ENCODE results near the gene CCDC88C. TPM values are rescaled to one million over a fixed set of nuclear protein-coding genes. Genes with fewer than 3 reads are reported as not detected.

The CCDC88C gene
- total RNA-seq, 1 experiment from 2014 or later: 21.3 TPM

DNA sequence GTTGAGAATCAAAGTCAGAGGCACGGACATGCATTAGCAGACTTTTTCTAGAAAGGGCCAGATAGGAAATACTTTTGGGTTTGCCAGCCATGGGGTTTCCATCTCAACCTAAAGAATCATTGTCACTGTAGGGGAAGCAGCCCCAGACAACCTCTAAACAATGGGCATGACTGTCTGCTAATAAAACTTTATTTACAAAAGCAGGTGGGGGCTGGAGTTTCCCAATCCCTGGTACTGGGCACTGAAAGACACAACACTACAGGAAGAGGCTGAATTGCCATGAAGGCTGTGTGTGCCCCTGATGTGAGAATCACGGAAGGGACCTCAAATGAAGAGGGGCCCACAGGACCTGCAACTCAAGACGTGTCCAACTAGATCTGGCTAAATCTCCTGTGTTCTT is 111.1 kb downstream of the CCDC88C start:
- POLR2A ChIA-PET: no interaction called here

DNA sequence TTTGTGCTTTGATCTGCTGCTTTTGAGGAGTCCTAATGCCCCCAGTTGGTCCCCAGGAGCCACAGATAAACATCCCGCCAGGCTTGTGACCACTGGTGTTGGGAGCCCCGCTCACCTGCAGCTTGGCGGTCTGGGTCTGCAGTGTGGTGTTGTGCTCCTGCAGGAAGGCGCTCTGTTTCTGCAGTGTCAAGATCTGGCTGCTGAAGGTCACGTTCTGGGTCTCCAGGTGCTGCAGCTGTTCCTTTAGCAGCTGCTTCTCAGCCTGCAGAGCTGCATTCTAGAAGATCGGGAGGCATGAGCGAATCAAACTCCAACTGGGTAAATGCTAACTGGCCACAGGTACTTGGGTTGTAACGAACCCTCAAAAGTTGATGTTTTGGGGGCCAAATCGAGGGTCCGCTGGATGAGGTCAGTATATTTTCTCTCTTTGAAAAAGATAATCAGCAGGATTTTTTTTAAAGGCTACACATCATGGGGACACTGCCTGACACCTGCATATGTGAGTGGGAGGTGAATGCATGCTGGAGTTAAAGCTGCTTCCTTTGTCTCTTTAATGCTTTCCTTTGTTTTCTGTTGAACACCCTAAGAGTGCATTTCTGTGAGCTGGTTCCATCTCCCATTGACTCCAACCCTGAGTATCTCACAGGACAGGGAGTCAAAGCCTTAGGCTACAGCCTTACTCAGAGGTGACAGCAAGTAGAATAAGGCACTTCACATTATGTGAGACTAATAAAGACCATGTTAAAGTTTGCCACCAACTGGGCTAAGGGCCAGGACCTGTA is 111.8 kb downstream of the CCDC88C start:
- no peak overlapping the region for H3K27ac ChIP-seq (ENCODE audit: low read length)

More for the DNA sequence above, 111.1 kb downstream of the CCDC88C start:
- DNase-seq (ENCODE audit: low read depth, low spot score): no peak
- in situ Hi-C loops (cut with HindIII; ENCODE audit: low pct_unique_long_range_greater_than_20kb, low sequenced_read_pairs): no loop called here
- no peaks in the 10 kb centered on the region for H3K27me3 ChIP-seq (ENCODE audit: control insufficient read depth, insufficient read depth, low read length)
- H3K27ac ChIP-seq (ENCODE audit: low read length): no peak overlapping the region
- CTCF ChIA-PET: no interaction called here
- no peaks in the 10 kb centered on the region for H3K9me3 ChIP-seq (ENCODE audit: control insufficient read depth, insufficient read depth, low read depth, low read length)
- TF ChIP-seq POLR2AphosphoS5 (IDR thresholded peaks at IDR 0.05; ENCODE audit: low read depth, low read length) (no peak), TCF7L2 (IDR thresholded peaks at IDR 0.05; ENCODE audit: low read depth, low read length) (no peak), SIN3A (IDR thresholded peaks at IDR 0.05; ENCODE audit: borderline replicate concordance, insufficient read depth, low read depth, low read length) (no peak)
- TF ChIP-seq, protein P1, sequence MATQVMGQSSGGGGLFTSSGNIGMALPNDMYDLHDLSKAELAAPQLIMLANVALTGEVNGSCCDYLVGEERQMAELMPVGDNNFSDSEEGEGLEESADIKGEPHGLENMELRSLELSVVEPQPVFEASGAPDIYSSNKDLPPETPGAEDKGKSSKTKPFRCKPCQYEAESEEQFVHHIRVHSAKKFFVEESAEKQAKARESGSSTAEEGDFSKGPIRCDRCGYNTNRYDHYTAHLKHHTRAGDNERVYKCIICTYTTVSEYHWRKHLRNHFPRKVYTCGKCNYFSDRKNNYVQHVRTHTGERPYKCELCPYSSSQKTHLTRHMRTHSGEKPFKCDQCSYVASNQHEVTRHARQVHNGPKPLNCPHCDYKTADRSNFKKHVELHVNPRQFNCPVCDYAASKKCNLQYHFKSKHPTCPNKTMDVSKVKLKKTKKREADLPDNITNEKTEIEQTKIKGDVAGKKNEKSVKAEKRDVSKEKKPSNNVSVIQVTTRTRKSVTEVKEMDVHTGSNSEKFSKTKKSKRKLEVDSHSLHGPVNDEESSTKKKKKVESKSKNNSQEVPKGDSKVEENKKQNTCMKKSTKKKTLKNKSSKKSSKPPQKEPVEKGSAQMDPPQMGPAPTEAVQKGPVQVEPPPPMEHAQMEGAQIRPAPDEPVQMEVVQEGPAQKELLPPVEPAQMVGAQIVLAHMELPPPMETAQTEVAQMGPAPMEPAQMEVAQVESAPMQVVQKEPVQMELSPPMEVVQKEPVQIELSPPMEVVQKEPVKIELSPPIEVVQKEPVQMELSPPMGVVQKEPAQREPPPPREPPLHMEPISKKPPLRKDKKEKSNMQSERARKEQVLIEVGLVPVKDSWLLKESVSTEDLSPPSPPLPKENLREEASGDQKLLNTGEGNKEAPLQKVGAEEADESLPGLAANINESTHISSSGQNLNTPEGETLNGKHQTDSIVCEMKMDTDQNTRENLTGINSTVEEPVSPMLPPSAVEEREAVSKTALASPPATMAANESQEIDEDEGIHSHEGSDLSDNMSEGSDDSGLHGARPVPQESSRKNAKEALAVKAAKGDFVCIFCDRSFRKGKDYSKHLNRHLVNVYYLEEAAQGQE (IDR thresholded peaks at IDR 0.05; ENCODE audit: insufficient read depth in 1 of 2, low read depth in 2 of 2, low read length in 1 of 2): no peak
- TF ChIP-seq, protein P2, sequence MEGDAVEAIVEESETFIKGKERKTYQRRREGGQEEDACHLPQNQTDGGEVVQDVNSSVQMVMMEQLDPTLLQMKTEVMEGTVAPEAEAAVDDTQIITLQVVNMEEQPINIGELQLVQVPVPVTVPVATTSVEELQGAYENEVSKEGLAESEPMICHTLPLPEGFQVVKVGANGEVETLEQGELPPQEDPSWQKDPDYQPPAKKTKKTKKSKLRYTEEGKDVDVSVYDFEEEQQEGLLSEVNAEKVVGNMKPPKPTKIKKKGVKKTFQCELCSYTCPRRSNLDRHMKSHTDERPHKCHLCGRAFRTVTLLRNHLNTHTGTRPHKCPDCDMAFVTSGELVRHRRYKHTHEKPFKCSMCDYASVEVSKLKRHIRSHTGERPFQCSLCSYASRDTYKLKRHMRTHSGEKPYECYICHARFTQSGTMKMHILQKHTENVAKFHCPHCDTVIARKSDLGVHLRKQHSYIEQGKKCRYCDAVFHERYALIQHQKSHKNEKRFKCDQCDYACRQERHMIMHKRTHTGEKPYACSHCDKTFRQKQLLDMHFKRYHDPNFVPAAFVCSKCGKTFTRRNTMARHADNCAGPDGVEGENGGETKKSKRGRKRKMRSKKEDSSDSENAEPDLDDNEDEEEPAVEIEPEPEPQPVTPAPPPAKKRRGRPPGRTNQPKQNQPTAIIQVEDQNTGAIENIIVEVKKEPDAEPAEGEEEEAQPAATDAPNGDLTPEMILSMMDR (IDR thresholded peaks at IDR 0.05): no peak
- H3K4me3 ChIP-seq (ENCODE audit: low read depth in 2 of 2, low read length in 2 of 2): no peak overlapping the region
- intact Hi-C loops (cut with micrococcal nuclease; ENCODE audit: unreplicated experiment): no loop called here
- no peaks in the 10 kb centered on the region for H3K4me1 ChIP-seq (ENCODE audit: control insufficient read depth, insufficient read depth, low read length)
- no peak for ATAC-seq
- no TSS peak for BruUV-seq (replicated peaks)
- H3K36me3 ChIP-seq (ENCODE audit: control insufficient read depth, insufficient read depth, low read length): no peaks in the 10 kb centered on the region; the same call in 1 of the 2 replicates

More for the DNA sequence above, 111.8 kb downstream of the CCDC88C start:
- DNase-seq (ENCODE audit: low read depth, low spot score) (no peak), ATAC-seq (no peak)
- H3K4me3 ChIP-seq (ENCODE audit: low read depth in 2 of 2, low read length in 2 of 2): no peak overlapping the region
- POLR2A ChIA-PET: interaction anchor here (0.6 kb wide), 1 partner anchor 113 kb away, joined by 3 read pairs; no protein-coding TSS in a partner anchor
- TF ChIP-seq SIN3A (IDR thresholded peaks at IDR 0.05; ENCODE audit: borderline replicate concordance, insufficient read depth, low read depth, low read length) (no peak), TCF7L2 (IDR thresholded peaks at IDR 0.05; ENCODE audit: low read depth, low read length) (no peak), POLR2AphosphoS5 (IDR thresholded peaks at IDR 0.05; ENCODE audit: low read depth, low read length) (no peak)
- TF ChIP-seq, protein P2 (IDR thresholded peaks at IDR 0.05): no peak
- TF ChIP-seq, protein P1 (IDR thresholded peaks at IDR 0.05; ENCODE audit: insufficient read depth in 1 of 2, low read depth in 2 of 2, low read length in 1 of 2): no peak
- no peaks in the 10 kb centered on the region for H3K9me3 ChIP-seq (ENCODE audit: control insufficient read depth, insufficient read depth, low read depth, low read length)
- no TSS peak for BruUV-seq (replicated peaks)
- CTCF ChIA-PET: no interaction called here
- no peaks in the 10 kb centered on the region; the same call in 1 of the 2 replicates for H3K36me3 ChIP-seq (ENCODE audit: control insufficient read depth, insufficient read depth, low read length)
- in situ Hi-C loops (cut with HindIII; ENCODE audit: low pct_unique_long_range_greater_than_20kb, low sequenced_read_pairs) (no loop called here), intact Hi-C loops (cut with micrococcal nuclease; ENCODE audit: unreplicated experiment) (no loop called here)
- H3K4me1 ChIP-seq (ENCODE audit: control insufficient read depth, insufficient read depth, low read length): no peaks in the 10 kb centered on the region
- H3K27me3 ChIP-seq (ENCODE audit: control insufficient read depth, insufficient read depth, low read length): no peaks in the 10 kb centered on the region
